DND-41 (cell line): Measurements from ENCODE around the gene PDGFRA.

ENCODE experiments used
- EZH2 ChIP-seq: IDR thresholded peaks from 3 replicates; pipeline ENCODE4 v1.6.1; 2012; ENCODE audit warnings: borderline replicate concordance, low read depth, mild to moderate bottlenecking, moderate library complexity, low read length, inconsistent platforms; ENCODE audit not compliant: severe bottlenecking
- TF ChIP-seq, protein P1 (sequence below): IDR thresholded peaks from 2 replicates; pipeline ENCODE4 v1.5.1; 2012; ENCODE audit warnings: borderline replicate concordance, low read length, moderate library complexity, mild to moderate bottlenecking; ENCODE audit not compliant: poor library complexity, severe bottlenecking; ENCODE audit errors: extremely low read depth

GRCh38 chr4:54186371-54186770 lies 42.7 kb upstream of the PDGFRA start:
- TF ChIP-seq, protein P1, sequence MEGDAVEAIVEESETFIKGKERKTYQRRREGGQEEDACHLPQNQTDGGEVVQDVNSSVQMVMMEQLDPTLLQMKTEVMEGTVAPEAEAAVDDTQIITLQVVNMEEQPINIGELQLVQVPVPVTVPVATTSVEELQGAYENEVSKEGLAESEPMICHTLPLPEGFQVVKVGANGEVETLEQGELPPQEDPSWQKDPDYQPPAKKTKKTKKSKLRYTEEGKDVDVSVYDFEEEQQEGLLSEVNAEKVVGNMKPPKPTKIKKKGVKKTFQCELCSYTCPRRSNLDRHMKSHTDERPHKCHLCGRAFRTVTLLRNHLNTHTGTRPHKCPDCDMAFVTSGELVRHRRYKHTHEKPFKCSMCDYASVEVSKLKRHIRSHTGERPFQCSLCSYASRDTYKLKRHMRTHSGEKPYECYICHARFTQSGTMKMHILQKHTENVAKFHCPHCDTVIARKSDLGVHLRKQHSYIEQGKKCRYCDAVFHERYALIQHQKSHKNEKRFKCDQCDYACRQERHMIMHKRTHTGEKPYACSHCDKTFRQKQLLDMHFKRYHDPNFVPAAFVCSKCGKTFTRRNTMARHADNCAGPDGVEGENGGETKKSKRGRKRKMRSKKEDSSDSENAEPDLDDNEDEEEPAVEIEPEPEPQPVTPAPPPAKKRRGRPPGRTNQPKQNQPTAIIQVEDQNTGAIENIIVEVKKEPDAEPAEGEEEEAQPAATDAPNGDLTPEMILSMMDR: no peak
- no peak for TF ChIP-seq EZH2
